Mesenchymal stem cell (in vitro differentiated cells and primary cell): ENCODE results near the gene RNF130.

Source experiments
- DNase-seq: peaks from one replicate; pipeline ENCODE4 v3.0.0-alpha.2; 2013
- H2AFZ ChIP-seq: one replicate; pipeline ENCODE4 v1.6.1; 2013; ENCODE audit warnings: low read depth, mild to moderate bottlenecking, control low read depth, inconsistent platforms, low read length, moderate library complexity
- H2AK5ac ChIP-seq: 2 replicates; pipeline ENCODE4 v1.6.1; 2013; ENCODE audit warnings: low read length, moderate library complexity, mild to moderate bottlenecking, inconsistent platforms; ENCODE audit not compliant: severe bottlenecking
- H2BK120ac ChIP-seq: one replicate; pipeline ENCODE4 v1.6.1; 2013; ENCODE audit warnings: low read depth, mild to moderate bottlenecking, inconsistent platforms, low read length, moderate library complexity
- H2BK12ac ChIP-seq, 2 experiments: one replicate each; pipeline ENCODE4 v1.6.1; 2013; ENCODE audit warnings: inconsistent platforms in 2 of 2, low read length in 2 of 2, mild to moderate bottlenecking in 2 of 2, moderate library complexity in 2 of 2, control low read depth in 1 of 2
- H2BK15ac ChIP-seq: one replicate; pipeline ENCODE4 v1.6.1; 2013; ENCODE audit warnings: mild to moderate bottlenecking, low read depth, inconsistent platforms; ENCODE audit not compliant: poor library complexity, severe bottlenecking
- H2BK5ac ChIP-seq: 2 replicates; pipeline ENCODE4 v1.6.1; 2013; ENCODE audit warnings: low read depth, mild to moderate bottlenecking, low read length, control low read depth, inconsistent platforms; ENCODE audit not compliant: poor library complexity, severe bottlenecking
- H3K14ac ChIP-seq, 2 experiments: one replicate each; pipeline ENCODE4 v1.6.1; 2013; ENCODE audit warnings: inconsistent platforms in 2 of 2, low read length in 2 of 2, control low read depth in 1 of 2, mild to moderate bottlenecking in 1 of 2, moderate library complexity in 1 of 2
- H3K18ac ChIP-seq, 2 experiments: one replicate each; pipeline ENCODE4 v1.6.1; 2013; ENCODE audit warnings: inconsistent platforms in 2 of 2, low read length in 2 of 2, control low read depth in 1 of 2, low read depth in 1 of 2, mild to moderate bottlenecking in 1 of 2
- H3K23ac ChIP-seq, 2 experiments: one replicate each; pipeline ENCODE4 v1.6.1; 2013; ENCODE audit warnings: inconsistent platforms in 2 of 2, low read length in 2 of 2, mild to moderate bottlenecking in 2 of 2, moderate library complexity in 2 of 2, control low read depth in 1 of 2
- H3K27ac ChIP-seq: 2 replicates; pipeline ENCODE4 v1.5.1; 2013; ENCODE audit warnings: mild to moderate bottlenecking, moderate library complexity, low read length, control low read depth, inconsistent platforms; ENCODE audit not compliant: poor library complexity, severe bottlenecking
- H3K27me3 ChIP-seq, 2 experiments: 2 replicates each; pipeline versions ENCODE4 v1.6.1 to v1.7.0; 2013; ENCODE audit warnings: low read length in 2 of 2, mild to moderate bottlenecking in 2 of 2, moderate library complexity in 2 of 2, control low read depth in 1 of 2, inconsistent platforms in 1 of 2; ENCODE audit not compliant: control insufficient read depth in 1 of 2, insufficient read depth in 1 of 2
- H3K36me3 ChIP-seq, 2 experiments: 2 replicates each; pipeline versions ENCODE4 v1.6.1 to v1.7.0; 2013; ENCODE audit warnings: low read length in 2 of 2, control low read depth in 1 of 2, inconsistent platforms in 1 of 2, low read depth in 1 of 2, mild to moderate bottlenecking in 1 of 2; ENCODE audit not compliant: insufficient read depth in 2 of 2, control insufficient read depth in 1 of 2
- H3K4ac ChIP-seq, 2 experiments: one replicate each; pipeline ENCODE4 v1.6.1; 2013; ENCODE audit warnings: inconsistent platforms in 2 of 2, low read length in 2 of 2, mild to moderate bottlenecking in 2 of 2, moderate library complexity in 2 of 2, control low read depth in 1 of 2, low read depth in 1 of 2
- H3K4me1 ChIP-seq: 2 replicates; pipeline ENCODE4 v1.6.1; 2013; ENCODE audit warnings: low read depth, low read length, control low read depth; ENCODE audit not compliant: control insufficient read depth, insufficient read depth
- H3K4me2 ChIP-seq: 2 replicates; pipeline ENCODE4 v1.6.1; 2013; ENCODE audit warnings: low read length, mild to moderate bottlenecking, inconsistent platforms; ENCODE audit not compliant: poor library complexity, severe bottlenecking
- H3K4me3 ChIP-seq, 2 experiments: 2 replicates each; pipeline versions ENCODE4 v1.5.1 to v1.7.0; 2013; ENCODE audit warnings: low read length in 2 of 2, mild to moderate bottlenecking in 2 of 2, control low read depth in 1 of 2, low read depth in 1 of 2; ENCODE audit not compliant: insufficient read depth in 1 of 2
- H3K79me1 ChIP-seq: replicated peaks from 2 replicates; pipeline ENCODE4 v1.6.1; 2013; ENCODE audit warnings: mild to moderate bottlenecking, control low read depth, low read length, inconsistent platforms; ENCODE audit not compliant: poor library complexity, severe bottlenecking
- H3K9ac ChIP-seq: 2 replicates; pipeline ENCODE4 v1.7.0; 2013; ENCODE audit warnings: mild to moderate bottlenecking, low read length, moderate library complexity
- H3K9me3 ChIP-seq: 2 replicates; pipeline ENCODE4 v1.7.0; 2013; ENCODE audit warnings: mild to moderate bottlenecking, low read length; ENCODE audit not compliant: control insufficient read depth
- H4K8ac ChIP-seq: one replicate; pipeline ENCODE4 v1.6.1; 2013; ENCODE audit warnings: inconsistent platforms, mild to moderate bottlenecking, low read length, moderate library complexity
- H4K91ac ChIP-seq: one replicate; pipeline ENCODE4 v1.6.1; 2013; ENCODE audit warnings: mild to moderate bottlenecking, low read length, inconsistent platforms
- WGBS: methylation state at CpG from one replicate; pipeline ENCODE4 v1.1.7; 2013; ENCODE audit warnings: mixed read lengths; 5-methylcytosine and 5-hydroxymethylcytosine counted together

RNF130 gene

DNA sequence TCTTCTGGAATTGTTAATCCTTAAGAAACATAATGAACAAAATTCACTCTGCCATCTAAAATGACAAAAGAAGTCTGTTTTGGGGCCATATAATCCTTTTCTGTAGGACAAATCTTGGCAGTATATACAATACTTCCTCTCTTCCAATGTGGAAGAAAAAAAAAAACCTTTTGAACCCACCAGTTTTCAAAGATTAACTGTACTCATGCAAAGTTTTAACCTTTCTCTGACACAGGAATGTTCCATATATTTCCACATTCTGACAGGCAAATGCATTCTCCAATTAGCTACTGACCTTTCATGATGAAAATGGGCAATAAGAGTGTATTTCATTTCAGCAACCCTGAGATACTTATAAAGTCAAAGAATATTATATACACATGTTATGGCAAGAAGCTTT is 65.4 kb downstream of the RNF130 start:
- H4K8ac ChIP-seq, result no peak overlapping the region
- H3K36me3 ChIP-seq, result peaks cover 13 to 24% of the 10 kb centered on the region in 2 experiments
- H4K91ac ChIP-seq, result no peak overlapping the region
- H3K4me1 ChIP-seq, result peaks cover 6% of the 10 kb centered on the region
- peaks cover 13% of the 10 kb centered on the region for H3K79me1 ChIP-seq
- H3K14ac ChIP-seq, result no peak overlapping the region
- no peak overlapping the region for H2BK5ac ChIP-seq
- no peak overlapping the region for H2BK12ac ChIP-seq
- no peak overlapping the region for H2AFZ ChIP-seq
- H3K4ac ChIP-seq, result no peak overlapping the region
- H3K27ac ChIP-seq, result no peak overlapping the region
- H3K4me3 ChIP-seq, result no peak overlapping the region
- no peak overlapping the region for H2BK15ac ChIP-seq
- no peaks in the 10 kb centered on the region for H3K27me3 ChIP-seq
- no peak overlapping the region for H2BK120ac ChIP-seq
- H3K9me3 ChIP-seq, result no peaks in the 10 kb centered on the region
- H3K23ac ChIP-seq, result no peak overlapping the region
- H3K18ac ChIP-seq, result no peak overlapping the region
- H3K9ac ChIP-seq, result no peak overlapping the region
- no peak overlapping the region for H2AK5ac ChIP-seq
- DNase-seq, result no peak
- H3K4me2 ChIP-seq, result no peak overlapping the region

DNA sequence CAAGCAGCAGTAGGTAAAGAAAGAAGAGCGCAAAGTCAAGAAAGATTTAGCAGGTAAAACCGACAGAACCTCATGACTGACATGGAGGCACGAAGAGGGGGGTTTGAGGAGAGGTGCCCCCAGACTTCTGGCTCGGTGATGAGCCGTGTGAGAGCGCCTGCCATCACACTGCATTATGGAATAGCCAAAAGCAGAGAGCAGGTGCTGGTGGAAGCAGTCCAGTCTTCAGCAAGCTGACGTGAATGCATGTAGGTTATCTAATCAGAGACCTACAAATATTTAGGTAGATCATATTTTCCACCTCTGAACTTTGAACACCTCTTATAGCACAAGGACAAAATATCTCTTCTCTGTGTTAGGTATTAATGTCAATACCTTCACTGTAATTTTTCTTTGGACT is 68.4 kb downstream of the RNF130 start:
- H3K4me1 ChIP-seq, result peaks cover 6% of the 10 kb centered on the region
- no peak overlapping the region for H3K9ac ChIP-seq
- no peaks in the 10 kb centered on the region for H3K27me3 ChIP-seq
- H3K4ac ChIP-seq, result no peak overlapping the region
- H3K4me3 ChIP-seq, result no peak overlapping the region
- H3K18ac ChIP-seq, result no peak overlapping the region
- no peak overlapping the region for H2AFZ ChIP-seq
- H3K79me1 ChIP-seq, result peaks cover 12% of the 10 kb centered on the region
- H4K8ac ChIP-seq, result no peak overlapping the region
- no peak for DNase-seq
- H2BK120ac ChIP-seq, result no peak overlapping the region
- H3K14ac ChIP-seq, result no peak overlapping the region
- H3K36me3 ChIP-seq, result peaks cover 15 to 22% of the 10 kb centered on the region in 2 experiments
- no peak overlapping the region for H2BK12ac ChIP-seq
- no peak overlapping the region for H3K23ac ChIP-seq
- no peak overlapping the region for H2BK15ac ChIP-seq
- H3K9me3 ChIP-seq, result no peaks in the 10 kb centered on the region
- no peak overlapping the region for H3K27ac ChIP-seq
- no peak overlapping the region for H2BK5ac ChIP-seq
- H2AK5ac ChIP-seq, result no peak overlapping the region
- 98% methylated on average over 6 of the region's 7 CpGs for WGBS
- H4K91ac ChIP-seq, result no peak overlapping the region
- H3K4me2 ChIP-seq, result no peak overlapping the region

DNA sequence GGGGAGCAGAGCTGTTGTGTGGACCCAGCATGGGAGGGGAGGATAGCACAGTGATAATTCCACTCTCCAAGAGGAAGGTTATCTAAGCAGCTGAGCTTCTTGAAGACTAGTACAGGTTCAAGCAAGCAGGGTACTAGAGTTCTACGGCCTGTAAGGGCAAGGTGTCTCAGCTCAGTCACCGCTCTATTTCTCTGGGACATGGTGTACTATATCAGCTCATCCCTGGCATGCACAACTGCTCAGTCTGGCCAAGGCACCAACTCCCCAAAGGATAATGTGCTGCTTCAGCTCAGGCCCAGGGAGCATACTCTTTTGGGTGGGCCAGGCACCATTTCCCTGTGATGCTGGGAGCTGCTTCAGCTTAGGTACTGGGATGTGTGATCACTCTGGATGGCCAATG is 69.8 kb downstream of the RNF130 start:
- Histone ChIP-seq H2BK15ac (no peak overlapping the region), H2BK5ac (no peak overlapping the region), H3K9me3 (peaks cover 1% of the 10 kb centered on the region), H3K14ac (no peak overlapping the region), H3K4ac (no peak overlapping the region), H3K4me1 (no peaks in the 10 kb centered on the region), H2BK12ac (no peak overlapping the region), H3K79me1 (peaks cover 9% of the 10 kb centered on the region), H4K91ac (no peak overlapping the region), H3K4me2 (no peak overlapping the region), H2AK5ac (no peak overlapping the region), H3K27ac (no peak overlapping the region), H3K36me3 (peaks cover 15 to 22% of the 10 kb centered on the region in 2 experiments), H3K18ac (no peak overlapping the region), H4K8ac (no peak overlapping the region), H2AFZ (no peak overlapping the region), H3K9ac (no peak overlapping the region), H3K4me3 (no peak overlapping the region), H3K27me3 (no peaks in the 10 kb centered on the region), H2BK120ac (no peak overlapping the region), H3K23ac (no peak overlapping the region)
- WGBS, result 98% methylated on average over 2 of the region's 2 CpGs
- DNase-seq, result no peak

GRCh38 chr5:180001136-180001535 is 70.4 kb downstream of the RNF130 start:
- peaks cover 9% of the 10 kb centered on the region for H3K79me1 ChIP-seq
- no peaks in the 10 kb centered on the region for H3K4me1 ChIP-seq
- no peak overlapping the region for H2BK5ac ChIP-seq
- DNase-seq, result no peak
- H3K27ac ChIP-seq, result no peak overlapping the region
- H4K8ac ChIP-seq, result no peak overlapping the region
- H3K36me3 ChIP-seq, result peaks cover 15 to 22% of the 10 kb centered on the region in 2 experiments
- H2BK12ac ChIP-seq, result no peak overlapping the region
- no peak overlapping the region for H3K4me2 ChIP-seq
- H3K4me3 ChIP-seq, result no peak overlapping the region
- H2BK120ac ChIP-seq, result no peak overlapping the region
- H2AFZ ChIP-seq, result no peak overlapping the region
- H4K91ac ChIP-seq, result no peak overlapping the region
- H3K18ac ChIP-seq, result no peak overlapping the region
- no peak overlapping the region for H3K14ac ChIP-seq
- no peak overlapping the region for H3K9ac ChIP-seq
- H3K27me3 ChIP-seq, result no peaks in the 10 kb centered on the region
- H3K23ac ChIP-seq, result no peak overlapping the region
- H3K9me3 ChIP-seq, result peaks cover 7% of the 10 kb centered on the region
- H2AK5ac ChIP-seq, result no peak overlapping the region
- H3K4ac ChIP-seq, result no peak overlapping the region
- no peak overlapping the region for H2BK15ac ChIP-seq
